HT1080 (cell line): ENCODE measurements around the gene SPACA4. TPM values are rescaled to one million over a fixed set of nuclear protein-coding genes. Genes with fewer than 3 reads are reported as not detected.

ENCODE experiments used
- DNase-seq: peaks from one replicate; pipeline ENCODE4 v3.0.0-alpha.2; 2015; ENCODE audit warnings: low read depth
- total RNA-seq: library from RNA; depleted of rRNA; stranded (reverse); fragments of >200 nt; shearing (Covaris generic); gene quantifications from 2 replicates; pipeline ENCODE4 v1.2.3, GENCODE V29; 2014

Gene SPACA4
- total RNA-seq, 1 experiment from 2014 or later = not detected

DNA sequence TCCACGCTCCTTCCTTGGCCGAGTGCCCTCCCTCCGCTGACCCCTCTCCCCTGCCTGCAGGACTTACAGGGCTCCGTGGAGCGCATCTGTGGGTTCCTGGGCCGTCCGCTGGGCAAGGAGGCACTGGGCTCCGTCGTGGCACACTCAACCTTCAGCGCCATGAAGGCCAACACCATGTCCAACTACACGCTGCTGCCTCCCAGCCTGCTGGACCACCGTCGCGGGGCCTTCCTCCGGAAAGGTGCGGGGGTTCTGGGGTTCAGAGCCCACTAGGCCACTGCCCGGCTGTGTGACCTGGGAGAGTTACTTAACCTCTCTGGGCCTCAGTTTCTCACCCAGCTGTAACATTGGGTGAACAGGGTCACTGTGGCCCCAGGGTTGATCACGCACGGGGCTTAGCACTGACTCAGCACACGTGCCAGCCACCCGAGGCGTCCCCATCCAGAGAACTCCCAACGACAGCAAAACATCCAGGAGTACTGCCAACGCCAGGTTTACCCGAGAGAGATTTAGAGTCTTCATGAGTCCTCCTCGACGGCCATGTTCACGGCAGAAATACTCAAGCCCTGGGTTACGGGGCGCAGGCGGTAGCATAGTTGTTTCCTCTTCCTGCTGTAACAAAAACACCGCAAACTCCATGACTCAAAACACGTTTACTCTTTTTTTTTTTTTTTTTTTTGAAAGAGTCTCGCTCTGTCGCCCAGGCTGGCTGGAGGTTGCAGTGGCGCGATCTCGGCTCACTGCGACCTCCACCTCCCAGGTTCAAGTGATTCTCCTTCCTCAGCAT lies 9.7 kb upstream of the SPACA4 start:
- no peak for DNase-seq

GRCh38 chr19:48598996-48599700 lies 7.4 kb upstream of the SPACA4 start:
- no peak for DNase-seq

DNA sequence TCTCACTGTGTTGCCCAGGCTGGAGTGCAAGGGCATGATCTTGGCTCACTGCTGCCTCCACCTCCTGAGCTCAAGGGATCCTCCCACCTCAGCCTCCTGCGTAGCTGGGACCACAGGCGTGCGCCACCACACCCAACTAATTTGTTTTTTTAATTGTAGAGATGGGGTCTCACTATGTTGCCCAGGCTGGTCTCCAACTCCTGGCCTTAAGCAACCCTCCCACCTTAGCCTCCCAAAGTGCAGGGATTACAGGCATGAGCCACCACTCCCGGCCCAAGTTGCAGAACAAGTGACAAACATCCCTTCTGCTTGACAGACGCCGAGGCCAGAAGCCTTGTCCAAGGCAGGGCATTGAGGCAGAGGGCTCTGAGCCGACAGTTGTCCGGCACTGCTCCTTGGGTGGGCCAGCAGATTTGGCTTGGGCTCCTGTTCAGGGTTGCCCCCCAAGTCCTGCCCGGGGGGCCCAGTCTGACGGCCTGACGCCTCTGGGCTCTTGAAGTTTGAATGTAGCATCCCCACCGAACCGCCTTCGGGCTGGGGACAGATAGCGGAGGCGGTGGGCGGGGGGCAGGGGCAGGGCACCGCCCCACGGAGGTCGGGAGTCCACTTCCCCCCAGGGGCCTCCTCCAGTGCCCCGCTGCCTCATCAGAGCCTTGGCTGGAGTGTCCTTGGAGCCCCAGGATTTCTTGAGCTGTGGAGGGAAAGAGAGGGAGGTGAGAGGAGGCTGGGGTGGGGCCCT lies 5.7 kb upstream of the SPACA4 start:
- DNase-seq = no peak

DNA sequence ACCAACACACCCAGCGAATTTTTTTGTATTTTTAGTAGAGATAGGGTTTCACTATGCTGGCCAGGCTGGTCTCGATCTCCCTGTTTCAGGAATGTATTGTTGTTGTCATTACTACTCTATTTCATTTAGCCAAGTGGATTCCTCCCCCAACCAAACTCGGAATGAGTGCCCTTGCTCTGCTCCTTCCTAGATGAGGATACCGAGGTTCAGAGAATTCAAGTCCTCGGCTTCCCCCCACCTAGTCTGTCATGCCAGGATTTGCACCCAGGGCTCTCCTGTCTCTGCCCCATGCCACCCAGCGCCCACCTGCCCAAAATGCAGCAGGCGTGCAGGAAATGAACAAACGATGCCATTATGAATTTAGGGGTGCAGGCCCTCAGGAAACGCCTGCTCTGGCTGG lies 3.5 kb upstream of the SPACA4 start:
- no peak for DNase-seq

DNA sequence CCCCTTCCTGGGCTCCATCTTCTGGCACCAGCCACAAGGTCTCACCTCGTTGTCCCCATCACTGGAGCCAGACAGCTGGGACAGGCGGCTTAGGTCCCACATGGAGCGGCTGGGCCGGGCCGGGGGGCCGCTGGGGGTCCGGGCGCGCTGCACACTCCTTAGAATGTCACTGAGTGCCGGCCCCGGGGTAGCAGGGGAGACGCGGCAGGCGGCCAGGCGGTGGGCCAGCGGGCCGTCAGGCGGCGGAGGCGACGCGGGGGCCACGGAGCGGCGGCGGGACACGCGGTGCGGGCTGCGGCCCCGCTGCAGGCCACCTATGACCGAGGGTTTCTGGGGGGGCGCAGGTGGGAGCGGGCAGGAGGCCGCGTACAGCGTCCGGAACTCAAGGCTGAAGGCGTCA lies 3.1 kb upstream of the SPACA4 start:
- DNase-seq = no peak

DNA sequence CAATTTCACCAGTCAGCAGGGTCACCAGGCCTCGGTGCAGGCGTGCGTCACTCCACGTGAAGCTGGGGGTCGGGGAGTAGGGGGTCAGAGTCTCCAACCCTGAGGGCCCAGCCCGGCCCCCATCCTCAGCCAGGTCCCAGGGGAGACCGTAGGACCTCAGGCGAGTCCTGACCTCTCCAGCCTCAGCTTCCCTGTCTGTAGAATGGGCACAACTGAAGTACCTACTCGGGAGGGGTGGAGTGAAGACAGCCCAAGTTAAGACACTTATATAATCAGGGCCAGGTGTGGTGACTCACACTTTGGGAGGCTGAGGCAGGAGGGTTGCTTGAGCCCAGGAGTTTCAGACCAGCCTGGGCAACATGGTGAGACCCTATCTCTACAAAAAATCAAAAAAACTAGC lies 2.7 kb upstream of the SPACA4 start:
- DNase-seq = no peak

DNA sequence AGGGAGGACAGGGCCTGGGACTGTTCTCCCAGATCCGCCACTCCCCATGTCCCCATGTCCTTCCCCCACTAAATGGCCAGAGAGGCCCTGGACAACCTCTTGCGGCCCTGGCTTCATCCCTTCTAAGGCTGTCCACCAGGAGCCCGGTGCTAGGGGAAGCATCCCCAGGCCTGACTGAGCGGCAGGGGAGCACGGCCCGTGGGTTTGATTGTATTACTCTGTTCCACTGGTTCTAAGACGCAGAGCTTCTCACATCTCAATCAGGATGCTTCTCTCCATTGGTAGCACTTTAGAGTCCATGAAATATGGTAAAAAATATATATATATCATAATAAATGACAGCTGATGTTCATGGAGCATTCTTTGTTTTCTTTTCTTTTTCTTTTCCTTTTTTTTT lies 815 bp downstream of the SPACA4 start:
- no peak for DNase-seq

DNA sequence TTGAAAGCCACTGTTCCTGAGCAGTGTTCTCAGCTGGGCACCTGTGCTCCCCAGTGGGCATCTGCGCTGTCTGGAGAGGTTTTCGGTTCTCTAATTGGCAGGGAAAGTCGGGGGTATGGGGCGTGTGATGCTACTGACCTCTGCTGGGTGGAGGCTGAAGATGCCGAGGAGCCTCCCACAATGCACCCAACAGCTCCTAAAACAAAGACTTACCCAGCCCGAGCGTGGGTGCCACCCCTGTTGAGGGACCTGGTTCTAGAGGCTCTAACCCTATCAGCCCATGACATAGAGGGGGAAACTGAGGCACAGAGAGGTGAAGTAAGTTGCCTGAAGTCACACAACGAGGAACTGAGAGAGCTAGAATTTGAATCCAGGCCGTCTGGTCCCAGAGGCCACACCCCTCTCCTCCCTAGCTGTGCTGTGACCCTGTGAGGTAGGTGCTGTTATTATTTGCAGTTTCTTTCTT lies 2.3 kb downstream of the SPACA4 start:
- DNase-seq = peak; percentile 70

GRCh38 chr19:48609571-48610108 lies 3.1 kb downstream of the SPACA4 start:
- no peak for DNase-seq

DNA sequence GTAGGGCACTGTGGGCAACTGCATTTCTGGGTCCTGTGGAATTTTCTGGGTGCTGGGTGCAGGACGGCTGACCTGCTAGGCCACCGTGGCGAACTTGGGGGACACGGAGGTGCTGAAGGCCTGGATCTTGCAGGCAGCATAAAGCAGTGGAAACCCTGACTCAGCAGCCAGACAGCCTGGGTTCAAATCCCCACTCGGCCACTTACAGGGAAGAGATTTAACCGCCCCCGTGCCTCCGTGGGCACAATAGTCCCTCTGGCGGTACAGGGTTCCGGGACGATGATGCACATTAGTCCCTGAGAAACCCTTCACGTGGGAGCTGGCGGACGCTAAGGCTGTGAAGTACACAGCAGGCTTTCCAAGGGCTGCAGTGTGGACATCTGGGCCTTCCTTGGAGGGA lies 5.3 kb downstream of the SPACA4 start:
- no peak for DNase-seq

DNA sequence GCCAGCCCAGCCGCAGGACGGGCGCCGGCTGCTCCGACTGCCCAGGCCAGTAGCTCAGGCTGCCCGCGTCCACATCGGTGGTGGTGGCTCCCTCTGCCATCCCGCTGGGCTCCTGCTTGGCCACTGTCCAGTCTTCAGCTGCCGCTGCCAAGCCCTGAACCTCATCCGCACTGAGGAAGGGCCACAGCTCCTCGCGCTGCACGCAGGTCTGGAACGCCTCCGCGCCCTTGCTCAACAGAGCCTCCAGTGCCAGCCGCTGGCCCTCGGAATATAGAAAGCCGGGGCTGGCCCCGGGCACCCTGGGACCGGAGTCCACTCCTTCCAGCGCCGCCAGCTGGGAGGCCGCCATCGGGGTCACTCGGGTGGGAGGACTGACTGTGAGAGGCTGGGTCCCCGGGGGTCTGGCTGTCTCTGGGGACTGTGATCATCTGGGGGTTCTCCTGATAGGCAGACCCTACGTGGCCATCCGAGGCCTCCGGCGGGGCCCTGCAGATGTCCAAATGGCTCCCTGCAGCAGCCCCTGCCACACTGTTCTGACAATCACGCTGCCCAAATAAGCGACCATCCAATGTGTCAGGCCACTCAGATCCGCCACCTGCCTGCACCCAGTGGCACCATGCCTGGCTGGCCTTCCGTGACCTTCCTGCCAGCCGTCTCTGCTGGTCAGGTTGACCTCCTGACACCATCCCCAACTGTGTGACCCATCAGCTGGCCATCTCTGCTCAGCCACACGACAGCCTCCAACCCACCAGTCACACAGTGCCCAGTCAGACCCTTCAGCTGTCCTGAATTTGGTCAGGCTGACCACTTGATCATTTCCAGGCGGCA lies 6.7 kb downstream of the SPACA4 start:
- no peak for DNase-seq

DNA sequence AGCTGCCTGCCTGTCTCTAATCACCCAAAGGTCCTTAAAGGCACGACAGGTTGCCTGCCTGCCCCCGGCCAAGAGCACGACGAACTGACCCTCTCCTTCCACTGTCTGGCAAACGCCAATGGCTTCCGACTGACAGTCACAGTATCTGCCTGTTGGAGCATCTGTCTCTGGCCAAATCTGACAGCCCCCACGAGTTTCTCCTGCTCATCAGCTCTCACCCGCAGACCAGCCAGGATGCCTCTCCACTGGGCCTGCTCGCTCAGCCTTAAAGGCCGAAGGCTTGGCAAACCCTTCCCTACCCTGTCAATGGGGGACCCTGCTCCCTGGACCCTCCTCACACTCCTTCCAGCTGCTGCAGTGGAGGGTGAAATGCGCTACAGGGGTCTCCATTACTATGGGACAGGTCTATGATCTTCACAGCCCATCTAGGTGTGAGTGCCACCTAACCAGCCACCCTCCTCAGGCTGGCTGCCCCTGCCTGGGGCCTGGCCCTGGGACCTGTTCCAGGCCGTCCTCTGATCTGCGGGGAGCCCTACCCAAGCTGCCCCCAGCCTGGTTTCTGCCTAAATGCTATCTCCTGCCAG lies 7.4 kb downstream of the SPACA4 start:
- DNase-seq = no peak

DNA sequence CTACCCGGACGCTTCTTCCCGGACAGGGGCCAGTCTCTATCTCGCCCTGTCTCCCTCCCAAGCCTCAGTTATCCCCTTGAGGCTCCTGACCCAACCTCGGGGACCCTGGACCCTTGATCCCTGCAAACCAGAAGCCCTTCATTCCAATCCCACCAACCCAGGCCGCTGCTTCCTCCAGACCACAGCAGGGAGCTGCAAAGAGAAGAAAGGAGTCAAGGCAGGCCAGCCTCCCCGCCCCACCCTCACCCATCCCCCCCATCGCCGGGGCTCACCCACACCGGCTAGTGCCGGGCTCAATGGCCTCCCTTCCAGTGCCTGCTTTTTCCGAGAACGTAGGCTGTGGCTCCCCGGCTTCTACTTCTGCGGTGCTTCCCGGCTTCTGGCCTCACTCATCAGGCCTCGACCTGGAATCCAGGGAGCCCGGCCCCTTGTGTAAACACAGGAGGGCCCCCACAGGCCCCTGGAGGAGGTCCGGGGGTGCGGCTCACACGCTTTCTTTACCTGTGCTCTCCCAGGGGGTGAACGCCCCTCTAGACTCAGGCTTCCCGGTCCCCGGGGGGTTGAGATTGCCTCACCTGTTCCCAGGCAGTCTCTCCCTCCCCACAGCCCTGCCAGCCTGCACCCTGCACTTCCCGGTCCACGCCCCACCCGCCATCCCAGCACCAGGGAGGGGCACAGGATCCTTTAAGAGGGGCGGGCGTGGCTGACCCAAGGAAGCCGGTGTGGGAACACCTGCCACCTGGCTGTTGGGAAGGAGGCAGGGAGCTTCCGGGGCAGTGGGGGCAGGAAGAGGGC lies 8.1 kb downstream of the SPACA4 start, which contains the start of gene FAM83E:
Gene FAM83E, minus strand, starts transcription at position 641 of the 795 bp plus-strand sequence. CDS start 1,704 bp downstream, outside the sequence.
- no peak for DNase-seq

DNA sequence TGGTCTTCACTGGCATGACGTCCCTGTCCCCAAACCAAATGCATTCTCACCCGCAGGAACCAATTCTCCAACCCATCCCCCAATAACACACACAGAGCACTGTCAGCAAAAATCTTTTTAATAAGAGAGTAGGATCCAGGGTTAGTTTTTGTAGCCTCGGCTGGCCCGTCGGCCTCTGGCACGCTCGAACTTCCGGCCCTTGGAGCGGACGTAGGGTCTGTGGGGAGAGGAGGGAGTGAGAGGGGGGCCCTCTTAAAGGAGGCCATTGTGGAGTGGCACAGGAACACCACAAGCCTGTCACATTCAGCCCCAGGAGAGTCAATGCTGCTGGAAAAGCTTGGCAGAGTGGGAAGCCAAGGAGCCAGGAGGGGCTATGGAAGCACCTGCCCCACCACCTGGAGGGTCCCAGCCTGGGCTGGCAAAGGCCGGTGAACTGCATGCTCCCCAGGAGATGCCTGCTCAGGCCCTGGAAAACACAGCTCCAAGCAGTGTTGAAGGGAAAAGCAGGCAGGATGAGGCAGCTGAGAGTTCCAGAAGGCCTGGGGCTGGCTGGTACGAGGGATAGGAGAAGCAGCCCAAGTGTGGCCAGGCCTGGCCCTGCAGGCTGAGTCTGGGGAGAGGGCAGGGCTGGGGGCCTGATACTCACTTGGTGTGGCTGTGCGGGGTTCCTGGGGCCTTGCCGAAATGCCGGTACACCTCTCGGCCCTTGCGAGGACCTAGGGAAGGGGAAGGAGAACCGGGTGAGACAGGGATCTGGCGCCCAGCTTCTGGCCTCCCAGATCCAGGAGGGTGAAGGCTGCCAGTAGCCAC lies 8.9 kb downstream of the SPACA4 start:
- DNase-seq = no peak

GRCh38 chr19:48616041-48616436 lies 9.5 kb downstream of the SPACA4 start:
- DNase-seq = no peak

DNA sequence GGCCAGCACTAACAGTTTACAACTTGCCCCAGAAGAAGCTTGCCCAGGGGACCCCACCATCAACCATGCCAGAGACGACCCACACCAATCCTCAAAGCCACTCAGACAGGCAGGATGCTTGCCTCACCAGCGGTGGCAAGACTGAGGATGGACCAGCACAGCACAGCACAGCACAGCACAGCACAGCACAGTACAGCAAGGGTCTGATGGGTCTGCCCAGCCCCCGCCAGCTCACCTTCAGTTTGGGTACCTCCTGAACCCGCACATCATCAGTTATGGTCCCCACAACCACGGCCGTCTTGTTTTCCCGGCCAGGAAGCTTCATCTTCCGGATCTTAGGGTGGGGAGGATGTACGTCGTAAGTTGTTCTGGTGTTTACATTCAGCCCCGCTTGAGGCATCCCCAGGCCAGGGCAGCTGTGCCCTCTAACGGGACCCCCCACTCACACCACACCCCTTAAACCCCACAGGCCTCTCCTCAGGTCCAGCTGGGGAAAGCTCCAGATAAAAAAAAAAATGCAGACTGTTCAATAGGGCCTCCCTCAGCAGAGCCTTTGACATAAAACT lies 10.0 kb downstream of the SPACA4 start:
- DNase-seq = no peak

DNA sequence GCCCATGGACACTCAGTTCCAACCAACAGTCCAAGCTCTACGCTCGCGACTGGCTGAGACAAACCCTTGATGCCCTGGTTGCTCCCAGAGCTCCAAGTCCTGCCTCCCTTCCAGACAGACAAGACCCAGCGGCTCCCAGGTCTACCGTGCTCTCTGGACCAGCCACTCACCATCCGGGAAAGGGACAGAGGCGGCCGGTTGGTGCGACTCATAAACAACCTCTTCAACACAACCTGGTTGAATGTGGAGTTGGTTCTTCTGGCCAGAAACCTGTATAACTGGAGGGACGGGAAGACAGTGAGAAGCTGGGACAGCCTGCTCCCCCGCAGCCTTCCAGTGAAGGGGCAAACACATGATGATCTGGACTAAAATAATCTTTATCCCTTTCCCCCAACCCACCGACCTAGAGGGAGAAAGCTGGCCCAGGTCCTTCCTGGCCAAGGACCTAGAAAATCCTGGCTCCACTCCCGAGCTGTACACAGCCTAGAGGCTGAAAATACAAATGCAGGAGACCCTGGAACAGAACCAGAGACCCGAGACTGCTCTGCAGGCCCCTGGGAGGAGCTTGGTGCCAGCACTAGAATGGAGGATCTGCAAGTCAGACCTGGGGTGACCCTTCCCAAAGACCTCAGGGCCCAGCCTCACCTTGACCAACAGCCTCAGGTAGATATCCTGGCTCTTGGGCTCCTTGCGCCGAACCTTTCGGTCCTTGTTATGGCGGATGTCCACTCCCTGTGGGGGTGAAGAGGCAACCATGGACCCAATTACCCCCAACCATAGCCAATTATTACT lies 10.8 kb downstream of the SPACA4 start:
- no peak for DNase-seq
